Measurements from ENCODE around the gene ST6GALNAC4. TPM values are rescaled to one million over a fixed set of nuclear protein-coding genes. Genes with fewer than 3 reads are reported as not detected.

The ST6GALNAC4 gene
- total RNA-seq, 4 donors from 2014 or later, result 9.6 to 39.1 (median 21.4) TPM

GRCh38 chr9:127927988-127928675 is 11.3 kb upstream of the ST6GALNAC4 start:
- TF ChIP-seq CTCF (IDR thresholded peaks at IDR 0.05; ENCODE audit: low read depth), result no peak

GRCh38 chr9:127927201-127927987 is 10.6 kb upstream of the ST6GALNAC4 start:
- TF ChIP-seq CTCF (IDR thresholded peaks at IDR 0.05; ENCODE audit: low read depth), result no peak

GRCh38 chr9:127926906-127927200 is 10.0 kb upstream of the ST6GALNAC4 start:
- no peak for TF ChIP-seq CTCF (IDR thresholded peaks at IDR 0.05; ENCODE audit: low read depth)

GRCh38 chr9:127925959-127926905 is 9.4 kb upstream of the ST6GALNAC4 start:
- TF ChIP-seq CTCF (IDR thresholded peaks at IDR 0.05; ENCODE audit: low read depth), result no peak

- no peak for TF ChIP-seq CTCF (IDR thresholded peaks at IDR 0.05; ENCODE audit: low read depth)
These were observed 8.0 kb upstream of the ST6GALNAC4 start for GRCh38 chr9:127924736-127925444.

- TF ChIP-seq CTCF (IDR thresholded peaks at IDR 0.05; ENCODE audit: low read depth), result no peak
These were observed 6.9 kb upstream of the ST6GALNAC4 start for GRCh38 chr9:127923771-127924170.
